GM12892 (cell line): ENCODE results near the gene MIXL1.

Experiments used
- POLR2A ChIP-seq: IDR thresholded peaks from 2 replicates; pipeline ENCODE4 v1.6.1; 2011; ENCODE audit warnings: low read depth, low read length, control low read depth
- POLR2AphosphoS5 ChIP-seq: IDR thresholded peaks from 2 replicates; pipeline ENCODE4 v1.6.1; 2011; ENCODE audit warnings: low read depth, low read length, control low read depth
- TAF1 ChIP-seq: IDR thresholded peaks from 2 replicates; pipeline ENCODE4 v1.6.1; 2011; ENCODE audit warnings: low read depth, mild to moderate bottlenecking, control low read depth, low read length, borderline replicate concordance

DNA sequence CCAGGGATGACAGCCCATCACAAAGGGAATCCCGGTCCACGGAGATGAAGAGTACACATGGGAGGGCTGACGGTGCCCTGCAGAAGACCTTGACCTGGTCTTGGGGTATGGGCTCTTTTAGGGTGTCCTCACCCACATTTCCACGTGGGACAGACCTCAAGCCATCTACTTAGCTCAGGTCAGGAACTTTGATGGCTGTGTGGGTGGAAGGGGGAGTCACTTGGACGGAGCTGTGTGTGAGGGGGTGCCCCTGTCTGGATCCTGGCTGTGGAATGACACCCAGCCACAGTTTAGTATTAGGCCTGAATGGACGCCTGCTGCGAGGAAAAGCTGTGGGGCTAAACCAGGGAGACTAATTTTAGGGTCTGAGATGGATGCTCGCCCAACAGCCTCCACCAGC is 10.9 kb upstream of the MIXL1 start:
- TF ChIP-seq POLR2A (no peak), POLR2AphosphoS5 (no peak), TAF1 (no peak)
